Myocyte (in vitro differentiated cells): Measurements from ENCODE around the gene CCDC172. TPM values are rescaled to one million over a fixed set of nuclear protein-coding genes. Genes with fewer than 3 reads are reported as not detected.

ENCODE experiments used
- DNase-seq: peaks from one replicate; pipeline ENCODE4 v3.0.0-alpha.2; 2012; ENCODE audit warnings: low read depth
- polyA plus RNA-seq: library from polyadenylated mRNA; unstranded; fragments of >200 nt; gene quantifications from one replicate; pipeline ENCODE4 v1.2.1, GENCODE V29; 2012; ENCODE audit warnings: missing spikeins
- total RNA-seq: library from RNA; depleted of rRNA; stranded (reverse); fragments of >200 nt; gene quantifications from 2 replicates; pipeline ENCODE4 v1.2.3, GENCODE V29; 2014

The CCDC172 gene
- not detected in 2 replicates for total RNA-seq
- polyA plus RNA-seq: not detected

GRCh38 chr10:116324227-116324950 lies at the start of gene CCDC172:
Gene CCDC172, plus strand, starts transcription at chr10:116324448. Its CDS starts 564 bp downstream, at chr10:116325012.
- no peak for DNase-seq

GRCh38 chr10:116276981-116277380 lies 47.3 kb upstream of the CCDC172 start:
- no peak for DNase-seq

- DNase-seq: no peak
Measured at GRCh38 chr10:116278846-116279245, 45.4 kb upstream of the CCDC172 start.

- DNase-seq: no peak
Measured at GRCh38 chr10:116281775-116282174, 42.5 kb upstream of the CCDC172 start.

- DNase-seq: no peak
Measured at GRCh38 chr10:116286626-116287200, 37.5 kb upstream of the CCDC172 start.

GRCh38 chr10:116287906-116288501 lies 36.2 kb upstream of the CCDC172 start:
- peak; percentile 62 for DNase-seq

- DNase-seq: no peak
Measured at GRCh38 chr10:116289652-116290051, 34.6 kb upstream of the CCDC172 start.

GRCh38 chr10:116292493-116292892 lies 31.8 kb upstream of the CCDC172 start:
- no peak for DNase-seq

DNA sequence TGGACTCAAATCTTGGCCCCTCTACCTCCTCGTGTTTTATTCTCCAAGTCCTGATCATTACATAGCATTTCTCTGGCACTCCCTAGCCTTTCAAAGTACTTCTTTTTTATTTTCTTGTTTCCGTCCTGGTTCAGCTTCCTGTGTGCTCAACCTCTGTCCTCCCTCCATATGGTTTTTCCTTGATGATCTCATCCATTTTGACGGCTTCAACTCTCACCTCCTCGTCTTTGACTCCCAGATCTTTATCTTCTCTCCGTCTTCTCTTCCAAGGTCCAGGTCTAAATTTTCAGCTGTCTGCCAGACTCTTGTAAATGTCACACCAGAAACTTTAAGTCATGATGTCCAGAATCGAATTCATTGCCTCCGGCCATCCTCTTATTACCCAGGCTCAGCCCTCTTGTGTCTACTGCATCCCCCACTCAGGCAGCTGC lies 27.9 kb upstream of the CCDC172 start:
- no peak for DNase-seq

DNA sequence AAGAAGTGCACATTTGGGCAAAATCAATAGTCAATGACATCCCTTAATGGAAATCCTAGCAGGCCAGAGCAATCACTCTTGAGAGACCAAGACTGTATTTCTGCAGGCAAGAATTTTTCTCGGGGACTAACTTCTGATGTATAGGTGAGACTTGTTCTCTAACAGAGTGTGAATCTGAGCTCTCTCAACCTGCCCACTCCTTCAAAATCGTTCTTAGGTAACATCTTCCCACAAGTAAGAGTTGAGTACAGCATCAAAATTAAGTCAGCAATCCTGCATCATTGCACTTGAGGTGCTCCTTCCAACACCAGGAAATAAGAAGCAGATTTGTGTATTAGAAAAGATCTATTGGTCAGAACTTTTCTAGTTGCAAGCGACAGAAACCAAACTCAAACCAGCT lies 25.7 kb upstream of the CCDC172 start:
- no peak for DNase-seq

- peak; percentile 45 for DNase-seq
Measured at GRCh38 chr10:116300542-116300941, 23.7 kb upstream of the CCDC172 start.

DNA sequence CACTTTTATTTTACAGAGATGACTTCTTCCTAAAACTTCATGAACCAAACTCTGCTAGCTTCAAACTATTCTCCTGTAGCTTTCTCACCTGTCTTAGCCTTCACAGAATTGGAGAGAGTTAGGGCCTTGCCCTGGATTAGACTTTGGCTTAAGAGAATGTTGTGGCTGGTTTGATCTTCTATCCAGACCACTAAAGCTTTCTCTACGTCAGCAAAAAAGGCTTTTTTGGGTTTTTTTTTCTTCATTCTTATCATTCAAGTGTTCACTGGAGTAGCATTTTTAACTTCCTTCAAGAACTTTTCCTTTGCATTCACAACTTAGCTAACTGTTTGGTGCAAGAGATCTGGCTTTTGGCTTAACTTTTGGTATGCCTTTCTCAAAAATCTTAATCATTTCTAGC lies 19.3 kb upstream of the CCDC172 start:
- DNase-seq: no peak

- no peak for DNase-seq
Measured at GRCh38 chr10:116306847-116307246, 17.4 kb upstream of the CCDC172 start.

GRCh38 chr10:116307455-116307854 lies 16.8 kb upstream of the CCDC172 start:
- peak; percentile 52 for DNase-seq

DNA sequence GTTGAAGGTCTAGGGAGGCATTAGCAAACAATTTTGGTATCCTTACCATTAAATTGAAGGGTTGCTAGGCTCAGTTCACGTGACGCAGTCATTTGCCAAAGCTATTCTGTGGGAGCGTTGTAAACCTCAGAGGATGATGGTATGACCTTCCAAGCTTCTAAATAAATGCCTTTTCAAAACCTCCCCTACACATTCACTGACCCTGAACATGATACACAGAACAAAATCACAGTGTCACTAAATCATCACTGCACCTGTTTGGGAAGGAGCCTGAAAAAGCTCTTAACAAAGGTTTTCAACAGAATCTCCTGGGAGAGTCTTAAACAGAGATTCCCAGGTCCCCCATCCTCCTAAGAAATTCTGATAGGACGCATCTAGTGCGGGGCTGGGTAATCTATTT lies 13.2 kb upstream of the CCDC172 start:
- DNase-seq: no peak

- DNase-seq: no peak
Measured at GRCh38 chr10:116311706-116312490, 12.3 kb upstream of the CCDC172 start.

DNA sequence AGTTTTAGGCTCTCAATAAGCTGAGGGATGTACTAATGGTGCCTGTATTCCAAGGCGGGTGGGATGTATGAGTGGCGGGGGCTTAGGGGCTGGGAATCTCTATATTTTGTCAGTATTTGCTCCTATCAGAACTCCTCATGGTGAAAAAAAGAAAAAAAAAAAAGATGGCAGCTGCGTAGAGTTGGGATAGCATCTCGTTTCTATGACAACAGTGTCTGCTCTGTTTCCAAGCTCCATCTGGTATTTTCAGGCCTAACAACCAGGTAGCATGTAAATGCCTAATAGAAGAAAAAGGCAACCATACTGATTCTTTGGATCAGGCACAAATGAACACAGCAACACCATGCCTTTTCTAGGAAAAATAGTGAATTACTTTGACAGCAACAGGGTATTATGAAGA lies 11.7 kb upstream of the CCDC172 start:
- DNase-seq: no peak

DNA sequence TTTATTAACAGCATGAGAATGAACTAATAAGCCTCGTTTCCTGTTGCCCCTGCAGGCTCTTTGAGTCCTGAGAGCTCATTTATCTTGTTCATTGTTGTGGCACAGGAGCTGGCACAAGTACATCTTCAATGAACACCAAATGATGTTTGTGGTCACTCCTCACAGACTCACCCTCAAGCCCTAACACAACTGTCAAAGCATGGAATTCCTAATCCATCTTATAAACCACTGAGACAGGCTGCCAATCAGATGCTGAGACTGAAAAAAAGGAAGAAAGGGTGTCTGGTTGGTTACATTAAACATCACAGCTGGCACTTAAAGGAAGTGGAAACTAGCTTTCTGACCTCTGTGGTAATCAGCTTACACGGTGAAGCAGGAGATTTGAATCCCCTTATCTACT lies 7.7 kb upstream of the CCDC172 start:
- peak; percentile 34 for DNase-seq

DNA sequence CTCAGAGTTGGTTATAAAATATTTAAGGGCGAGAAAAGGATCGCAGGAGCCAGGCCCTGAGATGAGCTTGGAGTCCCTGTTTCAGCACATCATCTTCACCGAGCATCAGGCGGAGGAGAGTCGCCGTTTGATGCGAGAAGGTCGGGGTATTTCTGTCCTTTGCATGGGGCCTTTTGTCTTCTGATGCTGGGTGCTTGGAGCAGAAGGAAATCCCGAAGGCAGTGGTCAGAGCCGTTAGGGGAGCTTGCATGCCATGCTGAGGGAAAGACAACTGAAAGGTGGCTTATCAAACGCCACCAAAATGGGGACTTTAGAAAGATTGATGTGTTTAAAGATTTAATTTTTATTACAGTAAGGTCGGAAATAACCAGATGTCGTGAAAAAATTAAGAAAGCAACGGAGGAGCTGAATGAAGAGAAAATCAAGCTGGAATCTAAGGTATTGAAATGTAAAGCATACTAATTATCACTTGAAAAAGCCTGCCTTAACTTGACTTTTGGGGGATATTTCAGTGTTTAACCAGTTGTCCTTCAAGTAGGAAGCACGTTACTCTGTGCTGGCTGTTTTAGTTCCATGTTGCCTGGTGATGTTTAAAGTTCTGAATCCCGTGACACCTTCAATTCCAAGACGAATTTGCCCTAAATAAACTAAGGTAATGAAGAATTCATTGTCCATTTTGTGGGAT lies 845 bp downstream of the CCDC172 start:
- DNase-seq: no peak

DNA sequence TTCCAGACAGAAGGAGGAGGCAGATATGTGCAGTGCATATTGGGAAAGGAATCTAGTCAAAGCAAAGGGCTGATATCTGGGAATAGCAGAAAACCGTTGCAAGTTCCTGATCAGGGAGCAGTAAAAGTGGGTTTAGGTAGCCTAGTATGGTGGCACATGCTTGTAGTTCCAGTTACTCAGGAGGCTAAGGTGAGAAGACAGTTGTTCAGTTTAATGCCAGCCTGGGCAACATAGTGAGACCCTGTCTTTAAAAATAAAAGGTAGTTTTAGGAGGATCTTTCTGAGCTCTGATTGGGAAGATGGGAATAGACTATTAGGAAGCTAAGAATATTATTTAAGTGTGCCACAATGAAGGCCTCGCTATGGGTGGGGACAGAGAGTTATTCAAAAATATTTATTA lies 1.7 kb downstream of the CCDC172 start:
- no peak for DNase-seq

GRCh38 chr10:116329153-116329552 lies 4.9 kb downstream of the CCDC172 start:
- no peak for DNase-seq
